Fibroblast of pulmonary artery (primary cell): ENCODE measurements around the gene SF3B4.
A peak's percentile ranks its signal among the peaks of the same experiment; 100 is the strongest.

Experiments used
- DNase-seq: peaks from one replicate; pipeline ENCODE4 v3.0.0-alpha.2; 2010; ENCODE audit warnings: low read depth
- H3K4me3 ChIP-seq: replicated peaks from 2 replicates; pipeline ENCODE4 v1.5.1; 2011; ENCODE audit warnings: low read depth, mild to moderate bottlenecking, control low read depth, low read length, moderate library complexity
- CTCF ChIP-seq: IDR thresholded peaks from 2 replicates; pipeline ENCODE4 v1.5.1; 2011; ENCODE audit warnings: mild to moderate bottlenecking, control low read depth, low read length, inconsistent platforms; ENCODE audit errors: missing control alignments

Gene SF3B4

GRCh38 chr1:149933208-149933607, 5.6 kb upstream of the SF3B4 start:
- TF ChIP-seq CTCF = no peak
- H3K4me3 ChIP-seq = no peak overlapping the region
- DNase-seq = no peak

DNA sequence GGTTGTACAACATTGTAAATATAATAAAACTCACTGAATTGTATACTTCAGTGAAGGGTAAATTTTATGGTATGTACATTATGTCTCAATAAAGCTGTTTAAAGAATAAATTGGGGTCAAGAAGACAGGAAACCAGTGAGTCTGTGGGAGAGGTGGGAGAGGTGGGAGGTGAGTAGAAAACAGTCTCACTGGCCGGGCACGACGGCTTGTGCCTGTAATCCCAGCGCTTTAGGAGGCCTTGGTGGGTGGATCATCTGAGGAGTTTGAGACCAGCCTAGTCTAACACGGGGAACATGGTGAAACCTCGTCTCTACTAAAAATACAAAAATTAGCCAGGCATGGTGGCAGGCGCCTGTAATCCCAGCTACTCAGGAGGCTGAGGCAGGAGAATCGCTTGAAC, 4.9 kb upstream of the SF3B4 start:
- DNase-seq = no peak
- TF ChIP-seq CTCF = no peak
- no peak overlapping the region for H3K4me3 ChIP-seq

DNA sequence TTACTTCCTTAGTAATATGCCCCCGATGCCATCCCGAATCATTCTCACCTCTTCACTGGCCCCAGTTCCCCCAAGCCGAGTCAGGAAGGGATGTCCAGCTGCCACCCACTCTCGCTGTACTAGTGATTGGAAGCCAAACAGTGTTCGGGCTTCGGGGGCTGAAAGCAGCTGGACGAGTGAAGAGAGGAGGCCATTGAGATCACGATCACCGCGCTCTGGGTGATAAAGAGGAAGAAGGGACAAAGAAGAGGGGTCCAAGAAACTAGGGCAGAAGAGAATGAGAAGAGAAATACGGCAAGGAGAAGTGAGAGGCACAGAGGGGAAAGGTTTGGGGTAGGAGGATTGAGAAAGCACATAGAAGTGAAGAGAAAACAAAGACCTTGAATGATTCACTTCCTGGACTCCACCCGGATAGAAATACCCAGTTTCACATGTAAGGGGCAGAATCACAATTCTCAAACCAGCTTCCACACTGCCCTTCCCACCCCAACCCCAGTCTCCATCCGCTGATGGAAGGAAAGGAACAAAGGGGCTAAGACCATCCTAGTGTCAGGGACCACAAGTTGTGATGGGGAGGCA, 3.7 kb upstream of the SF3B4 start:
- TF ChIP-seq CTCF = no peak
- peak overlapping the region; percentile 26 for H3K4me3 ChIP-seq
- peak; percentile 63 for DNase-seq

DNA sequence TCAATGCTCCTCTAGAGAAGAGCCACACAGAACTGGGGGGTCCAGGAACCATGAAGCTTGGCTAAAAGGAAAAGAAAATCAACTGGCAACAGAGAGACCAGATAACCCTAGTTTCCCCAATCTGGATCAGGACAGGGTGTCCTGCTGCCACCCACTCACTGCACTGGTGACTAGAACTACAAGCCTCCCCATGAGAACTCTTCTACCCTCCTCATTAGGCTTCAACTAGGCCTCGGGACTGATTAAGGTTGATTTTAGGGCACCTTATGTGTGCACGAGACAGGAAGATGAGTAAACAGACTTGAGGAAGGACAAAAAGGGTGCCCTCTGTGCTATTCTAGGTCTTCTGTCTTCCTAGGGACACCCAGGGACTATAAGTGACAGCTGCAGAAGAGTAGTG, 2.3 kb upstream of the SF3B4 start:
- no peak for TF ChIP-seq CTCF
- H3K4me3 ChIP-seq = no peak overlapping the region
- DNase-seq = no peak

- peak overlapping the region; percentile 80 for H3K4me3 ChIP-seq
- TF ChIP-seq CTCF = no peak
- no peak for DNase-seq
Observed at GRCh38 chr1:149928401-149928724, 760 bp upstream of the SF3B4 start.

DNA sequence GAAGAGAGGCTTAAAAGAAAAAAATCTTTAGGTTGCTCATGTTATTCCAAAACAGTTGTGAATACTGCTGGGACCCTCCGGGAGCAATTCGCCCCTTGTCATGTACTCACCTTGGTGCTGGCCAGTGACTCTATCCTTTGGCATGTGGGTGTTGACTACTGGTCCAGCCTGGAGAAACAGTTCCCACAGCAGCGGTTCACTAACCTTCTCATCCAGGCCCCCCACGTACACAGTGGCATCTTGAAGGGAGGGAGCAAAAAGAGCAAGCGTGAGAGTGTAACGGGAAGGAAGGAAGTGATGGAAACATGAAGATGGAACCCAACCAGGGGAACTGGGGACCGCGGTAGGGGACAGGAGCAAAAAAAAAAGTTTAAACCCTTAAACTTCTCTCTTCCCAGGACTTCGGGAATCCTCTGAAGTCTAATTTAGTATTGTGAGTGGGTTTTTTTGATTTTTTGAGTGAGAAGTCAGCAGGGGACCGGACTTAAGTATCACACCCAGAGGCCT, 494 bp downstream of the SF3B4 start:
- peak overlapping the region; percentile 80 for H3K4me3 ChIP-seq
- TF ChIP-seq CTCF = no peak
- DNase-seq = no peak

DNA sequence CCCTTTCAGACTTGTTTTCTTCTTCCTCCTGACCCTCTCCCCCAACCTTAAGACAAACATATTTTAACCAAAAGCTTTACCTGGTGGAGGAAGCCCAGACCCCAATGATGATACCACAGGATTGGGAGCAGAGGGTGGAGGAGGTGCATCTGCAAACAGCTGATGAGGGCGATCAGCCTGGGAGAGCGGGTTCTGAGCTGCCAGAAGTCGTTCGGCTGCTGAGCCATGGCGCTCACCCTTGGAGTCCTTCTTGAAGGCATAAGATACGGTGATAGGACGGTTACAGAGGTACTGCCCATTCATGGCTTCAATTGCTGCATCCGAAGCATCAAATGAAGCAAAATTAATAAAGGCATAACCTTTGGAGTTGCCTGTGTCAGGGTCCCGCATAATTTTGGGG, 1.3 kb downstream of the SF3B4 start:
- DNase-seq = no peak
- TF ChIP-seq CTCF = no peak
- H3K4me3 ChIP-seq = peak overlapping the region; percentile 80
